Type B pancreatic cell (in vitro differentiated cells): ENCODE results near the gene LRRC53. TPM values are rescaled to one million over a fixed set of nuclear protein-coding genes. Genes with fewer than 3 reads are reported as not detected.

Experiments
- DNase-seq: peaks from one replicate; pipeline ENCODE4 v3.0.0; 2021; ENCODE audit warnings: mixed read lengths; ENCODE audit not compliant: unreplicated experiment; ENCODE audit errors: extremely low spot score
- H3K27ac Mint-ChIP-seq: 2 replicates; pipeline ENCODE4 v1.8.0; 2021; ENCODE audit warnings: mild to moderate bottlenecking, mixed read lengths
- H3K27me3 Mint-ChIP-seq: 2 replicates; pipeline ENCODE4 v1.8.0; 2021; ENCODE audit warnings: mixed read lengths
- H3K36me3 Mint-ChIP-seq: 2 replicates; pipeline ENCODE4 v1.8.0; 2021; ENCODE audit warnings: mixed read lengths
- H3K4me1 Mint-ChIP-seq: one replicate; pipeline ENCODE4 v1.8.0; 2021; ENCODE audit warnings: mixed read lengths; ENCODE audit not compliant: unreplicated experiment
- H3K4me3 Mint-ChIP-seq: 2 replicates; pipeline ENCODE4 v1.8.0; 2021; ENCODE audit warnings: mild to moderate bottlenecking, mixed read lengths
- H3K9me3 Mint-ChIP-seq: 2 replicates; pipeline ENCODE4 v1.8.0; 2021; ENCODE audit warnings: mixed read lengths
- CTCF ChIP-seq: fragments of 200-600 bp; sonication (generic); conservative IDR thresholded peaks from 2 replicates; pipeline ENCODE4 v1.5.0; 2021; ENCODE audit warnings: antibody characterized with exemption, mild to moderate bottlenecking
- total RNA-seq: library from RNA; stranded (reverse); gene quantifications from 2 replicates; pipeline ENCODE4 v1.2.1, GENCODE V29; 2021; ENCODE audit warnings: low replicate concordance

The LRRC53 gene
- total RNA-seq, 1 donor from 2014 or later, result not detected

- no peak overlapping the region for H3K27ac Mint-ChIP-seq
- peaks cover 3% of the 10 kb centered on the region for H3K27me3 Mint-ChIP-seq
- H3K9me3 Mint-ChIP-seq, result no peaks in the 10 kb centered on the region
- no peak for TF ChIP-seq CTCF
- H3K36me3 Mint-ChIP-seq, result no peaks in the 10 kb centered on the region
- no peak overlapping the region for H3K4me3 Mint-ChIP-seq
- peaks cover 15% of the 10 kb centered on the region for H3K4me1 Mint-ChIP-seq
- no peak for DNase-seq
Measured at GRCh38 chr1:74474585-74474984, 37.8 kb downstream of the LRRC53 start.

- DNase-seq, result no peak
- Mint-ChIP-seq H3K36me3 (no peaks in the 10 kb centered on the region), H3K4me3 (no peak overlapping the region), H3K27me3 (peaks cover 9% of the 10 kb centered on the region), H3K4me1 (peaks cover 19% of the 10 kb centered on the region), H3K9me3 (no peaks in the 10 kb centered on the region), H3K27ac (no peak overlapping the region)
- no peak for TF ChIP-seq CTCF
Measured at GRCh38 chr1:74471470-74471869, 40.9 kb downstream of the LRRC53 start.

- peaks cover 19% of the 10 kb centered on the region for H3K4me1 Mint-ChIP-seq
- no peaks in the 10 kb centered on the region for H3K9me3 Mint-ChIP-seq
- H3K4me3 Mint-ChIP-seq, result no peak overlapping the region
- peaks cover 9% of the 10 kb centered on the region for H3K27me3 Mint-ChIP-seq
- no peak overlapping the region for H3K27ac Mint-ChIP-seq
- no peak for TF ChIP-seq CTCF
- DNase-seq, result no peak
- H3K36me3 Mint-ChIP-seq, result no peaks in the 10 kb centered on the region
Measured at GRCh38 chr1:74470936-74471335, 41.5 kb downstream of the LRRC53 start.

- Mint-ChIP-seq H3K36me3 (no peaks in the 10 kb centered on the region), H3K9me3 (no peaks in the 10 kb centered on the region), H3K4me3 (no peak overlapping the region), H3K4me1 (peaks cover 14% of the 10 kb centered on the region), H3K27ac (no peak overlapping the region), H3K27me3 (peaks cover 9% of the 10 kb centered on the region)
- no peak for DNase-seq
- TF ChIP-seq CTCF, result no peak
Measured at GRCh38 chr1:74470251-74470650, 42.2 kb downstream of the LRRC53 start.

- peaks cover 12% of the 10 kb centered on the region for H3K27me3 Mint-ChIP-seq
- H3K36me3 Mint-ChIP-seq, result no peaks in the 10 kb centered on the region
- peak; percentile 90 for TF ChIP-seq CTCF
- H3K4me3 Mint-ChIP-seq, result no peak overlapping the region
- no peaks in the 10 kb centered on the region for H3K9me3 Mint-ChIP-seq
- H3K4me1 Mint-ChIP-seq, result peaks cover 12% of the 10 kb centered on the region
- no peak overlapping the region for H3K27ac Mint-ChIP-seq
- DNase-seq, result no peak
Measured at GRCh38 chr1:74468982-74469603, 43.3 kb downstream of the LRRC53 start.
